ENCODE measurements around the gene SLC7A1.

The SLC7A1 gene

GRCh38 chr13:29474991-29475390 is 120.5 kb downstream of the SLC7A1 start:
- H3K9me3 Mint-ChIP-seq = no peaks in the 10 kb centered on the region
- no peak for ATAC-seq (replicated peaks)

GRCh38 chr13:29473166-29473565 is 122.3 kb downstream of the SLC7A1 start:
- H3K4me3 Mint-ChIP-seq = no peak overlapping the region
- no peak for DNase-seq
- peaks cover 4 to 5% of the 10 kb centered on the region in 2 donors for H3K4me1 Mint-ChIP-seq (ENCODE audit: low read depth in 2 of 2)
- no peak overlapping the region for H3K27ac Mint-ChIP-seq
- peaks cover 11 to 19% of the 10 kb centered on the region in 2 donors for H3K27me3 Mint-ChIP-seq
- H3K9me3 Mint-ChIP-seq = no peaks in the 10 kb centered on the region
- ATAC-seq (replicated peaks) = no peak
- H3K36me3 Mint-ChIP-seq (ENCODE audit: insufficient read depth) = no peaks in the 10 kb centered on the region

More at GRCh38 chr13:29474991-29475390, 120.5 kb downstream of the SLC7A1 start:
- no peak overlapping the region for H3K27ac Mint-ChIP-seq
- H3K4me3 Mint-ChIP-seq = no peak overlapping the region
- no peaks in the 10 kb centered on the region for H3K36me3 Mint-ChIP-seq (ENCODE audit: insufficient read depth)
- peaks cover 4 to 5% of the 10 kb centered on the region in 2 donors for H3K4me1 Mint-ChIP-seq (ENCODE audit: low read depth in 2 of 2)
- DNase-seq = no peak
- peaks cover 23 to 37% of the 10 kb centered on the region in 2 donors for H3K27me3 Mint-ChIP-seq

- peaks cover 10 to 12% of the 10 kb centered on the region in 2 donors for H3K27me3 Mint-ChIP-seq
- peak; percentile 17 to 39 (median 31) for DNase-seq
- H3K4me1 Mint-ChIP-seq (ENCODE audit: low read depth in 2 of 2) = peaks cover 4 to 5% of the 10 kb centered on the region in 2 donors
- H3K9me3 Mint-ChIP-seq = no peaks in the 10 kb centered on the region
- H3K36me3 Mint-ChIP-seq (ENCODE audit: insufficient read depth) = no peaks in the 10 kb centered on the region
- no peak overlapping the region for H3K4me3 Mint-ChIP-seq
- H3K27ac Mint-ChIP-seq = no peak overlapping the region
- ATAC-seq (replicated peaks) = peak; percentile 55
These were observed 123.0 kb downstream of the SLC7A1 start for GRCh38 chr13:29472332-29472961.

GRCh38 chr13:29471551-29471950 is 123.9 kb downstream of the SLC7A1 start:
- H3K4me1 Mint-ChIP-seq (ENCODE audit: low read depth in 2 of 2) = peaks cover 4 to 5% of the 10 kb centered on the region in 2 donors
- ATAC-seq (replicated peaks) (no peak), DNase-seq (no peak)
- no peaks in the 10 kb centered on the region for H3K36me3 Mint-ChIP-seq (ENCODE audit: insufficient read depth)
- H3K27me3 Mint-ChIP-seq = peaks cover 1 to 3% of the 10 kb centered on the region in 2 donors
- H3K4me3 Mint-ChIP-seq = no peak overlapping the region
- H3K27ac Mint-ChIP-seq = no peak overlapping the region
- H3K9me3 Mint-ChIP-seq = no peaks in the 10 kb centered on the region

GRCh38 chr13:29465741-29466293 is 129.7 kb downstream of the SLC7A1 start:
- H3K9me3 Mint-ChIP-seq = no peaks in the 10 kb centered on the region
- ATAC-seq (replicated peaks) (no peak), DNase-seq (no peak)
- H3K4me1 Mint-ChIP-seq (ENCODE audit: low read depth in 2 of 2) = no peaks in the 10 kb centered on the region
- H3K27ac Mint-ChIP-seq = no peak overlapping the region
- H3K4me3 Mint-ChIP-seq = no peak overlapping the region
- H3K36me3 Mint-ChIP-seq (ENCODE audit: insufficient read depth) = no peaks in the 10 kb centered on the region
- H3K27me3 Mint-ChIP-seq = peaks cover 1 to 4% of the 10 kb centered on the region in 2 donors

GRCh38 chr13:29464105-29464679 is 131.3 kb downstream of the SLC7A1 start:
- Mint-ChIP-seq H3K9me3 (no peaks in the 10 kb centered on the region), H3K27me3 (peaks cover 4 to 16% of the 10 kb centered on the region in 2 donors), H3K4me1 (ENCODE audit: low read depth in 2 of 2) (no peaks in the 10 kb centered on the region), H3K36me3 (ENCODE audit: insufficient read depth) (no peaks in the 10 kb centered on the region), H3K27ac (no peak overlapping the region), H3K4me3 (no peak overlapping the region)
- DNase-seq (no peak), ATAC-seq (replicated peaks) (no peak)

GRCh38 chr13:29459813-29460355 is 135.6 kb downstream of the SLC7A1 start:
- ATAC-seq (replicated peaks) = no peak
- Mint-ChIP-seq H3K27me3 (peaks cover 12 to 23% of the 10 kb centered on the region in 2 donors), H3K9me3 (no peaks in the 10 kb centered on the region), H3K36me3 (ENCODE audit: insufficient read depth) (no peaks in the 10 kb centered on the region), H3K27ac (no peak overlapping the region), H3K4me3 (no peak overlapping the region), H3K4me1 (ENCODE audit: low read depth in 2 of 2) (no peaks in the 10 kb centered on the region)
- no peak for DNase-seq
